Activated naive CD4-positive, alpha-beta T cell treated with anti-CD3 and anti-CD28 coated beads for 36 hours (primary cell): ENCODE data around the gene LMBR1L. TPM values are rescaled to one million over a fixed set of nuclear protein-coding genes. Genes with fewer than 3 reads are reported as not detected.
"Not testable (repeated sequence)": the region's sequence is repeated elsewhere in the genome, so short reads cannot be mapped to it uniquely, and the experiment has no call there.

Experiments
- CTCF ChIA-PET: fragments of 350-600 bp; sonication (Branson Sonifier 250); formaldehyde crosslinking; loops from one replicate; lab custom pipeline; 2021; ENCODE audit warnings: antibody characterized with exemption; lab: Charles Lee
- DNase-seq: peaks from one replicate; pipeline ENCODE4 v3.0.0-alpha.2; 2020
- H3K27ac Mint-ChIP-seq: one replicate; pipeline ENCODE4 v1.8.0; 2021; ENCODE audit warnings: mild to moderate bottlenecking, mixed read lengths
- H3K27me3 Mint-ChIP-seq: one replicate; pipeline ENCODE4 v1.8.0; 2021; ENCODE audit warnings: low read depth, mixed read lengths
- H3K36me3 Mint-ChIP-seq: one replicate; pipeline ENCODE4 v1.8.0; 2021; ENCODE audit warnings: low read depth, mixed read lengths
- H3K4me1 Mint-ChIP-seq: one replicate; pipeline ENCODE4 v1.8.0; 2021; ENCODE audit warnings: low read depth, mixed read lengths
- H3K4me3 Mint-ChIP-seq: one replicate; pipeline ENCODE4 v1.8.0; 2021; ENCODE audit warnings: mild to moderate bottlenecking, moderate library complexity, mixed read lengths
- H3K9me3 Mint-ChIP-seq: one replicate; pipeline ENCODE4 v1.8.0; 2021; ENCODE audit warnings: mixed read lengths
- intact Hi-C: fragments of 100-400 bp; cut with micrococcal nuclease; formaldehyde crosslinking; loops from one replicate; pipeline ENCODE4 v1.15.1; 2023
- total RNA-seq, 2 experiments: library from RNA; stranded (reverse); gene quantifications; one replicate each; pipeline ENCODE4 v1.2.3, GENCODE V29; 2021

The LMBR1L gene
- 10 to 100 TPM; 60.1 to 66.8 TPM for total RNA-seq

GRCh38 chr12:49110464-49111155 lies at the start of gene LMBR1L:
LMBR1L (minus strand) TSS chr12:49110847; CDS start chr12:49110555, 292 bp downstream.
- intact Hi-C loops = loop anchor here (1.0 kb wide), 7 partner anchors 20 to 155 kb away; partner anchors contain the start of genes PRKAG1 and TUBA1C
- no peaks in the 10 kb centered on the region for H3K27me3 Mint-ChIP-seq
- H3K4me1 Mint-ChIP-seq = peaks cover 37% of the 10 kb centered on the region
- CTCF ChIA-PET = interaction anchor here (0.8 to 16.6 kb wide), 10 partner anchors 9 to 124 kb away, joined by 3 to 209 read pairs (median 5); no protein-coding TSS in a partner anchor
- H3K9me3 Mint-ChIP-seq = no peaks in the 10 kb centered on the region
- DNase-seq = peak; percentile 98
- peak within 1 kb of the TSS; percentile 93 for H3K4me3 Mint-ChIP-seq
- peak within 1 kb of the TSS; percentile 94 for H3K27ac Mint-ChIP-seq
- H3K36me3 Mint-ChIP-seq = peaks cover 2% of the 10 kb centered on the region

- Mint-ChIP-seq H3K27ac (no peak overlapping the region), H3K4me3 (no peak overlapping the region), H3K4me1 (no peaks in the 10 kb centered on the region), H3K9me3 (no peaks in the 10 kb centered on the region), H3K27me3 (no peaks in the 10 kb centered on the region), H3K36me3 (no peaks in the 10 kb centered on the region)
- intact Hi-C loops = no loop called here
- CTCF ChIA-PET = no interaction called here
- no peak for DNase-seq
Measured at GRCh38 chr12:49160399-49160798, 49.8 kb upstream of the LMBR1L start.

- H3K36me3 Mint-ChIP-seq = no peaks in the 10 kb centered on the region
- H3K27me3 Mint-ChIP-seq = no peaks in the 10 kb centered on the region
- CTCF ChIA-PET = no interaction called here
- intact Hi-C loops = no loop called here
- H3K27ac Mint-ChIP-seq = no peak overlapping the region
- no peak for DNase-seq
- peaks cover 2% of the 10 kb centered on the region for H3K4me1 Mint-ChIP-seq
- no peaks in the 10 kb centered on the region for H3K9me3 Mint-ChIP-seq
- H3K4me3 Mint-ChIP-seq = no peak overlapping the region
Measured at GRCh38 chr12:49154221-49154620, 43.6 kb upstream of the LMBR1L start.

GRCh38 chr12:49147384-49147783 lies 36.7 kb upstream of the LMBR1L start:
- intact Hi-C loops = no loop called here
- Mint-ChIP-seq H3K27ac (no peak overlapping the region), H3K4me1 (peaks cover 2% of the 10 kb centered on the region), H3K36me3 (peaks cover 3% of the 10 kb centered on the region), H3K27me3 (no peaks in the 10 kb centered on the region), H3K9me3 (no peaks in the 10 kb centered on the region), H3K4me3 (no peak overlapping the region)
- CTCF ChIA-PET = no interaction called here
- no peak for DNase-seq

GRCh38 chr12:49146406-49146805 lies 35.8 kb upstream of the LMBR1L start:
- Mint-ChIP-seq H3K9me3 (no peaks in the 10 kb centered on the region), H3K27ac (no peak overlapping the region), H3K4me1 (peaks cover 2% of the 10 kb centered on the region), H3K27me3 (no peaks in the 10 kb centered on the region), H3K36me3 (peaks cover 3% of the 10 kb centered on the region), H3K4me3 (no peak overlapping the region)
- no peak for DNase-seq
- intact Hi-C loops = no loop called here
- CTCF ChIA-PET = interaction anchor here (0.6 kb wide), 1 partner anchor 167 kb away, joined by 3 read pairs; no protein-coding TSS in a partner anchor

GRCh38 chr12:49144384-49144783 lies 33.7 kb upstream of the LMBR1L start:
- no peak overlapping the region for H3K27ac Mint-ChIP-seq
- DNase-seq = no peak
- H3K9me3 Mint-ChIP-seq = no peaks in the 10 kb centered on the region
- no peaks in the 10 kb centered on the region for H3K27me3 Mint-ChIP-seq
- peaks cover 5% of the 10 kb centered on the region for H3K36me3 Mint-ChIP-seq
- H3K4me1 Mint-ChIP-seq = peaks cover 2% of the 10 kb centered on the region
- intact Hi-C loops = no loop called here
- CTCF ChIA-PET = interaction anchor here (0.6 to 0.8 kb wide), 4 partner anchors 13 to 182 kb away, joined by 3 to 5 read pairs (median 3); partner anchors contain the start of genes TUBA1B and WNT1
- H3K4me3 Mint-ChIP-seq = no peak overlapping the region

- no peaks in the 10 kb centered on the region for H3K9me3 Mint-ChIP-seq
- intact Hi-C loops = loop anchor here (10.0 kb wide), 1 partner anchor 424 kb away; the partner anchor contains the start of gene CCNT1
- H3K4me1 Mint-ChIP-seq = peaks cover 2% of the 10 kb centered on the region
- no peak overlapping the region for H3K4me3 Mint-ChIP-seq
- H3K27ac Mint-ChIP-seq = no peak overlapping the region
- H3K27me3 Mint-ChIP-seq = no peaks in the 10 kb centered on the region
- DNase-seq = no peak
- peaks cover 2% of the 10 kb centered on the region for H3K36me3 Mint-ChIP-seq
- CTCF ChIA-PET = interaction anchor here (0.6 to 1.0 kb wide), 2 partner anchors 15 to 49 kb away, joined by 5 to 6 read pairs; no protein-coding TSS in a partner anchor
Measured at GRCh38 chr12:49138999-49139398, 28.4 kb upstream of the LMBR1L start.

- peaks cover 2% of the 10 kb centered on the region for H3K36me3 Mint-ChIP-seq
- H3K4me3 Mint-ChIP-seq = no peak overlapping the region
- intact Hi-C loops = loop anchor here (10.0 kb wide), 1 partner anchor 424 kb away; the partner anchor contains the start of gene CCNT1
- DNase-seq = no peak
- no peaks in the 10 kb centered on the region for H3K27me3 Mint-ChIP-seq
- no peaks in the 10 kb centered on the region for H3K9me3 Mint-ChIP-seq
- CTCF ChIA-PET = interaction anchor here (0.6 to 1.0 kb wide), 2 partner anchors 15 to 49 kb away, joined by 5 to 6 read pairs; no protein-coding TSS in a partner anchor
- no peak overlapping the region for H3K27ac Mint-ChIP-seq
- H3K4me1 Mint-ChIP-seq = peaks cover 6% of the 10 kb centered on the region
Measured at GRCh38 chr12:49138587-49138986, 27.9 kb upstream of the LMBR1L start.

- H3K27ac Mint-ChIP-seq = no peak overlapping the region
- peaks cover 17% of the 10 kb centered on the region for H3K4me1 Mint-ChIP-seq
- DNase-seq = no peak
- CTCF ChIA-PET = no interaction called here
- intact Hi-C loops = loop anchor here (10.0 kb wide), 1 partner anchor 423 kb away; the partner anchor contains the start of gene CCNT1
- peaks cover 2% of the 10 kb centered on the region for H3K36me3 Mint-ChIP-seq
- H3K9me3 Mint-ChIP-seq = no peaks in the 10 kb centered on the region
- H3K27me3 Mint-ChIP-seq = no peaks in the 10 kb centered on the region
- no peak overlapping the region for H3K4me3 Mint-ChIP-seq
Measured at GRCh38 chr12:49137476-49137875, 26.8 kb upstream of the LMBR1L start.

- CTCF ChIA-PET = interaction anchor here (0.6 kb wide), 1 partner anchor 86 kb away, joined by 5 read pairs; no protein-coding TSS in a partner anchor
Measured at GRCh38 chr12:49136997-49137396, 26.4 kb upstream of the LMBR1L start.

GRCh38 chr12:49133590-49133989 lies 22.9 kb upstream of the LMBR1L start:
- Mint-ChIP-seq H3K4me1 (peaks cover 33% of the 10 kb centered on the region), H3K27me3 (no peaks in the 10 kb centered on the region), H3K4me3 (no peak overlapping the region), H3K36me3 (peaks cover 28% of the 10 kb centered on the region), H3K27ac (no peak overlapping the region), H3K9me3 (no peaks in the 10 kb centered on the region)
- intact Hi-C loops = loop anchor here (5.0 to 10.0 kb wide), 2 partner anchors 419 to 1026 kb away; partner anchors contain the start of genes CCNT1 and SENP1
- no peak for DNase-seq
- CTCF ChIA-PET = interaction anchor here (0.7 to 1.1 kb wide), 3 partner anchors 35 to 114 kb away, joined by 3 to 4 read pairs (median 3); no protein-coding TSS in a partner anchor

More at GRCh38 chr12:49136997-49137396, 26.4 kb upstream of the LMBR1L start:
- not testable (repeated sequence) for H3K36me3 Mint-ChIP-seq, H3K27ac Mint-ChIP-seq, H3K9me3 Mint-ChIP-seq, DNase-seq, H3K4me3 Mint-ChIP-seq, H3K27me3 Mint-ChIP-seq
- intact Hi-C loops = loop anchor here (10.0 kb wide), 1 partner anchor 422 kb away; the partner anchor contains the start of gene CCNT1
- peaks cover 20% of the 10 kb centered on the region for H3K4me1 Mint-ChIP-seq

- no peak overlapping the region for H3K27ac Mint-ChIP-seq
- H3K9me3 Mint-ChIP-seq = no peaks in the 10 kb centered on the region
- CTCF ChIA-PET = interaction anchor here (0.7 to 3.0 kb wide), 7 partner anchors 34 to 567 kb away, joined by 3 to 19 read pairs (median 3); no protein-coding TSS in a partner anchor
- peaks cover 33% of the 10 kb centered on the region for H3K4me1 Mint-ChIP-seq
- peak overlapping the region; percentile 92 for H3K4me3 Mint-ChIP-seq
- H3K27me3 Mint-ChIP-seq = no peaks in the 10 kb centered on the region
- DNase-seq = no peak
- H3K36me3 Mint-ChIP-seq = peaks cover 32% of the 10 kb centered on the region
- intact Hi-C loops = loop anchor here (5.0 to 10.0 kb wide), 2 partner anchors 418 to 1026 kb away; partner anchors contain the start of genes CCNT1 and SENP1
Measured at GRCh38 chr12:49133014-49133413, 22.4 kb upstream of the LMBR1L start.
